Germinal center (tissue), 1 donor: ENCODE results near the gene PCDHGB3.
"Not testable (repeated sequence)": the region's sequence is repeated elsewhere in the genome, so short reads cannot be mapped to it uniquely, and the experiment has no call there.

Source experiments
- DNase-seq: peaks from one replicate; pipeline ENCODE4 v3.0.0; 2012; ENCODE audit warnings: mixed read lengths, low spot score

PCDHGB3 gene

GRCh38 chr5:141369994-141370848 is at the start of gene PCDHGB3:
Gene PCDHGB3 (plus strand): TSS chr5:141370242. CDS start chr5:141370395, 153 bp downstream.
- peak; percentile 63 for DNase-seq

DNA sequence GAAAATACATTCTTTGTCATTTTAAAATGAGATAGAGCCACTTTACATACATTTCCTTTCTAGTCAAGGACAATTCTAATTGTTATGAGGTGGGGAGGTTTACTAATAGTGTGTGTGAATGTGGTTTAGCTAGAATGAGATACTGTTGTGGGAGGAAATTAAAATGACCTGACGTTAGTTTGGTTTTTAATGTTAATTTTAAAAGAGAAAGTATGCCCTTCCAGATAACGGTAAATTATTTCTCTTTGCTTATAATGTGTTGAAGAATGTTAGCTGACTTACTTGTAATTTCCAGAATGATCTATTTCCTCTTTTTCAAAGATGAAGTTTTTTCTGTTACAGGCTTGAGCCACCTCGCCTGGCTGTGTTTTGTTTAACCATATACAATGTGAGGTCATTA is 47.8 kb upstream of the PCDHGB3 start:
- DNase-seq = no peak

DNA sequence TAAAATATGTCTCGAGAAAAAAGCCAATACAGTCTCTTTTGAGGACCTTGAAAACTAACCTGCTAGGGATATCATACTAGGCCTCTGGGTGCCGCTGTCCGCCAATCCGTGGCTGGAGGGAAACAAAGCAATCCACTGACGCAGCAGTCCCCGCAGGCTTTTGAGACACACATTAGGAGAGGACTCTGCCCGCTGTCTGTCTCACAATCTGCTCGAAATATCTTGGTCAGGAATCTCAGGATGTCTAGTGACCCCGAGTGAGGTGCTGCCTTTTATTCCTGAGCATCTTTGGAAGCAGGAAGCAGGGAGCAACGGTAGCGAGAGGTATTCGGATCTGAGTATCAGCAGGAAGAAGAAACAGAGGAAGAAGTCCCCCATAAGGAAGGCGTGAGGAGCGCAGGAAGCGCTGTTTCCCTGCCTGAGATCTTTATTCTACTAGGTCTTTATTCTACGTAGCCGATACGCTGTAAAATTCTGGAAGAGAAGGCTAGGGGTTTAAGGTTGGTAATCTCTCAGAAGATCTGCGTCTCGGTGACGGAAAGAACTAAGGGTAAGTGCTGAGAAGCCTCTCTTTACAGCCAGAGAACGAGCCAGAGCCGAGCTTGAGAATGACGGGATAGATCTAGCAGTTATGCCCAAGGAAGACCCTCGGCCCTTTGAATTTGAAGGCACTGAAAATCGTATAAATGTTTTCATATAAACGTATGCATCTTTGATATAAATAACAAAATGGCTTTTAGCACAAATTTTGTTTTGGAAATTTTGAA is 43.8 kb upstream of the PCDHGB3 start:
- peak; percentile 60 for DNase-seq

- DNase-seq = no peak
These were observed 41.8 kb upstream of the PCDHGB3 start for GRCh38 chr5:141328231-141328630.

DNA sequence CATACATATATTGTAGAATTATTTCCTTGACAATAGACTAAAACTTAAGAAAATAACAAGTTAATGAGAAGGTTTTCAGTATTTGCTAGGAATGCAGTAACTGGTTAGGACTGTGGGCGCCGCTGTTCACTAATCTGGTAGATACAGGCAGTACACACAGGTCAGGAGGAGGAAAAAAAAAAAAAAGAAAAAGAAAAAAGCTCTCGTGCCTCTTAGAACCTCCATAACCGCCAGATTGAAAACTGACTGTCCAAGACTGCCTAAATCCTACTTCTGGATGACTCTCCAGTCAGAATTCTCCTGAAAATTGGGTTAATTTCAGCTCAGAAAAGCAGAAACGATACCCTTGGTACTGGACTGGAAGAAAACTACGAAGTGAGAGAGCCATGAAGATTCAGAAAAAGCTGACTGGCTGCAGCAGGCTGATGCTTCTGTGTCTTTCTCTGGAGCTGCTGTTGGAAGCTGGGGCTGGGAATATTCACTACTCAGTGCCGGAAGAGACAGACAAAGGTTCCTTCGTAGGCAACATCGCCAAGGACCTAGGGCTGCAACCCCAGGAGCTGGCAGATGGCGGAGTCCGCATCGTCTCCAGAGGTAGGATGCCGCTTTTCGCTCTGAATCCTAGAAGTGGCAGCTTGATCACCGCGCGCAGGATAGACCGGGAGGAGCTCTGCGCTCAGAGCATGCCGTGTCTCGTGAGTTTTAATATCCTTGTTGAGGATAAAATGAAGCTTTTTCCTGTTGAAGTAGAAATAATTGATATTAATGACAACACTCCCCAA is 39.6 kb upstream of the PCDHGB3 start, which contains the start of gene PCDHGA1:
TSS of gene PCDHGA1 (plus strand) at position 216 of the 782 bp plus-strand sequence.
- DNase-seq = peak; percentile 40

DNA sequence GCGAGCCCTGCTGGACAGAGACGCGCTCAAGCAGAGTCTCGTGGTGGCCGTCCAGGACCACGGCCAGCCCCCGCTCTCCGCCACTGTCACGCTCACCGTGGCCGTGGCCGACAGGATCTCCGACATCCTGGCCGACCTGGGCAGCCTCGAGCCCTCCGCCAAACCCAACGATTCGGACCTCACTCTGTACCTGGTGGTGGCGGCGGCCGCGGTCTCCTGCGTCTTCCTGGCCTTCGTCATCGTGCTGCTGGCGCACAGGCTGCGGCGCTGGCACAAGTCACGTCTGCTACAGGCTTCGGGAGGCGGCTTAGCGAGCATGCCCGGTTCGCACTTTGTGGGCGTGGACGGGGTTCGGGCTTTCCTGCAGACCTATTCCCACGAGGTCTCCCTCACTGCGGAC is 37.5 kb upstream of the PCDHGB3 start:
- DNase-seq = not testable (repeated sequence)

GRCh38 chr5:141338538-141339306 is 31.3 kb upstream of the PCDHGB3 start, which contains the start of gene PCDHGA2:
Gene PCDHGA2 (plus strand): TSS chr5:141338760.
- DNase-seq = peak; percentile 64

DNA sequence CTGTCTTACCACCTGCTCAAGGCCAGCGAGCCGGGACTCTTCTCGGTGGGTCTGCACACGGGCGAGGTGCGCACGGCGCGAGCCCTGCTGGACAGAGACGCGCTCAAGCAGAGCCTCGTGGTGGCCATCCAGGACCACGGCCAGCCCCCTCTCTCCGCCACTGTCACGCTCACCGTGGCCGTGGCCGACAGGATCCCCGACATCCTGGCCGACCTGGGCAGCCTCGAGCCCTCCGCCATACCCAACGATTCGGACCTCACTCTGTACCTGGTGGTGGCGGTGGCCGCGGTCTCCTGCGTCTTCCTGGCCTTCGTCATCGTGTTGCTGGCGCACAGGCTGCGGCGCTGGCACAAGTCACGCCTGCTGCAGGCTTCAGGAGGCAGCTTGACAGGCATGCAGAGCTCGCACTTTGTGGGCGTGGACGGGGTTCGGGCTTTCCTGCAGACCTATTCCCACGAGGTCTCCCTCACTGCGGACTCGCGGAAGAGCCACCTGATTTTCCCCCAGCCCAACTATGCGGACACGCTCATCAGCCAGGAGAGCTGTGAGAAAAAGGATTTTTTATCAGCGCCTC is 29.2 kb upstream of the PCDHGB3 start:
- not testable (repeated sequence) for DNase-seq

- DNase-seq = no peak
These were observed 27.3 kb upstream of the PCDHGB3 start for GRCh38 chr5:141342773-141343172.

- DNase-seq = peak; percentile 37
These were observed 26.6 kb upstream of the PCDHGB3 start, which contains the start of gene PCDHGA3 for GRCh38 chr5:141343242-141343952. Gene PCDHGA3 (plus strand): TSS chr5:141343829. CDS start chr5:141344034, 205 bp downstream.

- no peak for DNase-seq
These were observed 26.0 kb upstream of the PCDHGB3 start for GRCh38 chr5:141343953-141344463.

- no peak for DNase-seq
These were observed 24.7 kb upstream of the PCDHGB3 start for GRCh38 chr5:141345327-141345726.

- DNase-seq = not testable (repeated sequence)
These were observed 24.0 kb upstream of the PCDHGB3 start for GRCh38 chr5:141346017-141346416.

- DNase-seq = peak; percentile 74
These were observed 20.0 kb upstream of the PCDHGB3 start, which contains the start of gene PCDHGB1 for GRCh38 chr5:141349917-141350619. Gene PCDHGB1 (plus strand): TSS chr5:141350099. CDS start chr5:141350261, 162 bp downstream.

- DNase-seq = no peak
These were observed 18.5 kb upstream of the PCDHGB3 start for GRCh38 chr5:141351591-141351990.

DNA sequence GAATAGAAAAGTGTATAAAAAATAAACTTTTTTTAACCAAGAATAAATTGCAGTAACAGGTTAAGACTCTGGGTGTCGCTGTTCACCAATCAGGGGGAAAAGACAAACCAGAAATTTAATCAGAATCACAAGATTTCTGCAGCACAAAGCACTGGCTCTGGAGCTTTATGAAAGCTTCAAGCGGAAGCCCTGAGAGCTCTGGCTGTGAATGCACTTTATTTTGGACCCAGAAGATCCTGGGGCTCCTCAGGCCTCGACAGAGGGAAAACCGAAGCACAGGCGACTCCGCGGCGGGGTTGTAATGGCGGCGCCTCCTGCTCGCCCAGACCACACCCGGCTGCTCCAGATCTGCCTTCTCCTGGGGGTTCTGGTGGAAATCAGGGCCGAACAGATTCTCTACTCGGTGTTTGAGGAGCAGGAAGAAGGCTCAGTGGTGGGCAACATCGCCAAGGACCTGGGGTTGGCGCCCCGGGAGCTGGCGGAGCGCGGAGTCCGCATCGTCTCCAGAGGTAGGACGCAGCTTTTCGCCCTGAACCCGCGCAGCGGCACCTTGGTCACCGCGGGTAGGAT is 15.1 kb upstream of the PCDHGB3 start, which contains the start of gene PCDHGA4:
TSS of gene PCDHGA4 (plus strand) at position 122 of the 570 bp plus-strand sequence. CDS start at position 209, 87 bp downstream.
- no peak for DNase-seq

- no peak for DNase-seq
These were observed 14.4 kb upstream of the PCDHGB3 start for GRCh38 chr5:141355641-141356040.

DNA sequence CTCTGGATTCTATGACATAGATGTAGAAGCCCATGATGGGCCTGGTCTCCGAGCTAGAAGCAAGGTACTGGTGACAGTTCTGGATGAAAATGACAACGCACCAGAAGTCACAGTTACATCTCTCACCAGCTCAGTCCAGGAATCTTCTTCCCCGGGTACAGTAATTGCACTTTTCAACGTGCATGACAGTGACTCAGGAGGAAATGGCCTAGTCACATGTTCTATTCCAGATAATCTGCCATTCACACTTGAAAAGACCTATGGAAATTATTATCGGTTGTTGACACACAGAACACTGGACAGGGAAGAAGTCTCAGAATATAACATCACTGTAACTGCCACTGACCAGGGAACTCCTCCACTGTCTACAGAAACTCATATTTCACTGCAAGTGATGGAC is 13.9 kb upstream of the PCDHGB3 start:
- DNase-seq = no peak

- no peak for DNase-seq
These were observed 13.1 kb upstream of the PCDHGB3 start for GRCh38 chr5:141356950-141357349.
